Measurements from ENCODE around the gene HBP1. TPM values are rescaled to one million over a fixed set of nuclear protein-coding genes. Genes with fewer than 3 reads are reported as not detected.

Gene HBP1
- total RNA-seq (69.2 TPM), polyA plus RNA-seq (ENCODE audit: insufficient read depth in 1 of 8, insufficient read length in 8 of 8, low replicate concordance in 1 of 8) (10 to 100 TPM; 46.0 to 78.4 (median 57.2) TPM)
- long read RNA-seq, donor 1, partial matches to known transcripts: 0 of 6 reads
- long read RNA-seq, donor 1, other reads (novel, unspliced or antisense): 0 of 6 reads
- long read RNA-seq, donor 2: 0 reads
- long read RNA-seq, donor 3, transcript HBP1-208 (11 exons, 2,704 nt): major isoform, 7 of 8 reads
- long read RNA-seq, donor 3, partial matches to known transcripts: 0 of 8 reads
- long read RNA-seq, donor 3, other reads (novel, unspliced or antisense): 0 of 8 reads
- long read RNA-seq, donor 4, partial matches to known transcripts: 0 of 3 reads
- long read RNA-seq, donor 4, other reads (novel, unspliced or antisense): 0 of 3 reads
- long read RNA-seq, donor 5, transcript HBP1-208 (11 exons, 2,704 nt): major isoform, 18 of 52 reads
- long read RNA-seq, donor 5, partial matches to known transcripts: 14 of 52 reads
- long read RNA-seq, donor 5, other reads (novel, unspliced or antisense): 17 of 52 reads
- long read RNA-seq, donor 6, transcript HBP1-208 (11 exons, 2,704 nt): major isoform, 13 of 17 reads
- long read RNA-seq, donor 6, partial matches to known transcripts: 0 of 17 reads
- long read RNA-seq, donor 6, other reads (novel, unspliced or antisense): 0 of 17 reads
- long read RNA-seq, donor 7, partial matches to known transcripts: 7 of 14 reads
- long read RNA-seq, donor 7, other reads (novel, unspliced or antisense): 0 of 14 reads
- long read RNA-seq, donor 8, partial matches to known transcripts: 0 of 6 reads
- long read RNA-seq, donor 8, other reads (novel, unspliced or antisense): 0 of 6 reads
- long read RNA-seq, donor 9, partial matches to known transcripts: 16 of 21 reads
- long read RNA-seq, donor 9, other reads (novel, unspliced or antisense): 0 of 21 reads
- long read RNA-seq, donor 10, transcript HBP1-208 (11 exons, 2,704 nt): major isoform, 15 of 17 reads
- long read RNA-seq, donor 10, partial matches to known transcripts: 0 of 17 reads
- long read RNA-seq, donor 10, other reads (novel, unspliced or antisense): 0 of 17 reads
- long read RNA-seq, donor 11, partial matches to known transcripts: 0 of 3 reads
- long read RNA-seq, donor 11, other reads (novel, unspliced or antisense): 0 of 3 reads

- peak within 1 kb of the TSS; percentile 90 for H3K4me3 ChIP-seq (ENCODE audit: low read length)
- WGBS (ENCODE audit: insufficient coverage): under 1% methylated on average over 37 of the region's 44 CpGs
- peak within 1 kb of the TSS; percentile 99 for H3K27ac ChIP-seq (ENCODE audit: low read length)
- H3K4me1 ChIP-seq (ENCODE audit: control insufficient read depth, insufficient read depth, low read length): peaks cover 5% of the 10 kb centered on the region
- H3K9me3 ChIP-seq (replicated peaks; ENCODE audit: control insufficient read depth, low read depth, low read length): no peaks in the 10 kb centered on the region
- peaks cover 2% of the 10 kb centered on the region for H3K36me3 ChIP-seq (ENCODE audit: control insufficient read depth, insufficient read depth, low read length)
- no peaks in the 10 kb centered on the region for H3K27me3 ChIP-seq (ENCODE audit: control insufficient read depth, insufficient read depth, low read length)
- peak; percentile 100 for DNase-seq
Measured at GRCh38 chr7:107168233-107169119, at the start of gene HBP1. TSS of gene HBP1 (plus strand) at chr7:107169003. CDS start at chr7:107179894, 10,891 bp downstream.

GRCh38 chr7:107119376-107120105 is 49.3 kb upstream of the HBP1 start:
- WGBS (ENCODE audit: insufficient coverage): 90% methylated on average over 2 of the region's 6 CpGs
- H3K4me3 ChIP-seq (ENCODE audit: low read length): no peak overlapping the region

GRCh38 chr7:107122486-107122911 is 46.3 kb upstream of the HBP1 start:
- Histone ChIP-seq H3K9me3 (replicated peaks; ENCODE audit: control insufficient read depth, low read depth, low read length) (no peaks in the 10 kb centered on the region), H3K4me1 (ENCODE audit: control insufficient read depth, insufficient read depth, low read length) (no peaks in the 10 kb centered on the region), H3K27me3 (ENCODE audit: control insufficient read depth, insufficient read depth, low read length) (no peaks in the 10 kb centered on the region), H3K4me3 (ENCODE audit: low read length) (no peak overlapping the region), H3K36me3 (ENCODE audit: control insufficient read depth, insufficient read depth, low read length) (no peaks in the 10 kb centered on the region), H3K27ac (ENCODE audit: low read length) (no peak overlapping the region)
- no CpG with 5 or more reads among the region's 4 CpGs for whole genome bisulfite sequencing (ENCODE audit: insufficient coverage)
- peak; percentile 5 for DNase-seq

More at GRCh38 chr7:107119376-107120105, 49.3 kb upstream of the HBP1 start:
- H3K27ac ChIP-seq (ENCODE audit: low read length): no peak overlapping the region
- H3K9me3 ChIP-seq (replicated peaks; ENCODE audit: control insufficient read depth, low read depth, low read length): no peaks in the 10 kb centered on the region
- DNase-seq: no peak
- no peaks in the 10 kb centered on the region for H3K36me3 ChIP-seq (ENCODE audit: control insufficient read depth, insufficient read depth, low read length)
- no peaks in the 10 kb centered on the region for H3K27me3 ChIP-seq (ENCODE audit: control insufficient read depth, insufficient read depth, low read length)
- no peaks in the 10 kb centered on the region for H3K4me1 ChIP-seq (ENCODE audit: control insufficient read depth, insufficient read depth, low read length)

- WGBS (ENCODE audit: insufficient coverage): 93% methylated on average over 3 of the region's 4 CpGs
- H3K9me3 ChIP-seq (replicated peaks; ENCODE audit: control insufficient read depth, low read depth, low read length): no peaks in the 10 kb centered on the region
- H3K4me3 ChIP-seq (ENCODE audit: low read length): no peak overlapping the region
- H3K36me3 ChIP-seq (ENCODE audit: control insufficient read depth, insufficient read depth, low read length): no peaks in the 10 kb centered on the region
- no peak for DNase-seq
- H3K4me1 ChIP-seq (ENCODE audit: control insufficient read depth, insufficient read depth, low read length): no peaks in the 10 kb centered on the region
- H3K27ac ChIP-seq (ENCODE audit: low read length): no peak overlapping the region
- H3K27me3 ChIP-seq (ENCODE audit: control insufficient read depth, insufficient read depth, low read length): no peaks in the 10 kb centered on the region
Measured at GRCh38 chr7:107123392-107123791, 45.4 kb upstream of the HBP1 start.

GRCh38 chr7:107125475-107125874 is 43.3 kb upstream of the HBP1 start:
- no peak overlapping the region for H3K4me3 ChIP-seq (ENCODE audit: low read length)
- H3K4me1 ChIP-seq (ENCODE audit: control insufficient read depth, insufficient read depth, low read length): no peaks in the 10 kb centered on the region
- 66% methylated on average over 5 of the region's 5 CpGs for WGBS (ENCODE audit: insufficient coverage)
- H3K36me3 ChIP-seq (ENCODE audit: control insufficient read depth, insufficient read depth, low read length): no peaks in the 10 kb centered on the region
- no peaks in the 10 kb centered on the region for H3K9me3 ChIP-seq (replicated peaks; ENCODE audit: control insufficient read depth, low read depth, low read length)
- H3K27me3 ChIP-seq (ENCODE audit: control insufficient read depth, insufficient read depth, low read length): no peaks in the 10 kb centered on the region
- DNase-seq: no peak
- no peak overlapping the region for H3K27ac ChIP-seq (ENCODE audit: low read length)

GRCh38 chr7:107128217-107128616 is 40.6 kb upstream of the HBP1 start:
- WGBS (ENCODE audit: insufficient coverage): 80% methylated on average over 1 of the region's 2 CpGs
- no peaks in the 10 kb centered on the region for H3K27me3 ChIP-seq (ENCODE audit: control insufficient read depth, insufficient read depth, low read length)
- no peak for DNase-seq
- H3K36me3 ChIP-seq (ENCODE audit: control insufficient read depth, insufficient read depth, low read length): no peaks in the 10 kb centered on the region
- no peak overlapping the region for H3K4me3 ChIP-seq (ENCODE audit: low read length)
- no peak overlapping the region for H3K27ac ChIP-seq (ENCODE audit: low read length)
- H3K4me1 ChIP-seq (ENCODE audit: control insufficient read depth, insufficient read depth, low read length): no peaks in the 10 kb centered on the region
- no peaks in the 10 kb centered on the region for H3K9me3 ChIP-seq (replicated peaks; ENCODE audit: control insufficient read depth, low read depth, low read length)

- H3K27me3 ChIP-seq (ENCODE audit: control insufficient read depth, insufficient read depth, low read length): no peaks in the 10 kb centered on the region
- H3K27ac ChIP-seq (ENCODE audit: low read length): no peak overlapping the region
- DNase-seq: no peak
- no peaks in the 10 kb centered on the region for H3K36me3 ChIP-seq (ENCODE audit: control insufficient read depth, insufficient read depth, low read length)
- H3K4me1 ChIP-seq (ENCODE audit: control insufficient read depth, insufficient read depth, low read length): no peaks in the 10 kb centered on the region
- no CpG with 5 or more reads among the region's 3 CpGs for WGBS (ENCODE audit: insufficient coverage)
- H3K4me3 ChIP-seq (ENCODE audit: low read length): no peak overlapping the region
- H3K9me3 ChIP-seq (replicated peaks; ENCODE audit: control insufficient read depth, low read depth, low read length): no peaks in the 10 kb centered on the region
Measured at GRCh38 chr7:107128748-107129147, 40.1 kb upstream of the HBP1 start.

GRCh38 chr7:107130487-107131220 is 38.1 kb upstream of the HBP1 start:
- no peak overlapping the region for H3K27ac ChIP-seq (ENCODE audit: low read length)
- H3K4me1 ChIP-seq (ENCODE audit: control insufficient read depth, insufficient read depth, low read length): no peaks in the 10 kb centered on the region
- H3K36me3 ChIP-seq (ENCODE audit: control insufficient read depth, insufficient read depth, low read length): no peaks in the 10 kb centered on the region
- DNase-seq: no peak
- no peaks in the 10 kb centered on the region for H3K9me3 ChIP-seq (replicated peaks; ENCODE audit: control insufficient read depth, low read depth, low read length)
- H3K4me3 ChIP-seq (ENCODE audit: low read length): no peak overlapping the region
- H3K27me3 ChIP-seq (ENCODE audit: control insufficient read depth, insufficient read depth, low read length): no peaks in the 10 kb centered on the region
- no CpG with 5 or more reads among the region's 6 CpGs for WGBS (ENCODE audit: insufficient coverage)
